Gastroesophageal sphincter (tissue), 4 donors: ENCODE results near the gene ZBTB12. TPM values are rescaled to one million over a fixed set of nuclear protein-coding genes. Genes with fewer than 3 reads are reported as not detected.
"Not testable (repeated sequence)": the region's sequence is repeated elsewhere in the genome, so short reads cannot be mapped to it uniquely, and the experiment has no call there.

Source experiments
- ATAC-seq: fragments of 150-250 bp; one replicate; pipeline ENCODE4 v1.9.1; 2016; ENCODE audit warnings: mild to moderate bottlenecking, moderate library complexity
- H3K27ac ChIP-seq, 4 donors: fragments of 200-600 bp; sonication (generic) in 3 of 4; 1 replicate in 3 of 4; 2 replicates in 1 of 4; pipeline ENCODE4 v1.5.1; 2016 to 2019
- H3K27me3 ChIP-seq: fragments of 200-600 bp; sonication (generic); one replicate; pipeline ENCODE4 v1.5.1; 2019
- H3K36me3 ChIP-seq, 2 donors: fragments of 200-600 bp; sonication (generic); one replicate each; pipeline ENCODE4 v1.5.1; 2019; ENCODE audit warnings: control low read depth in 1 of 2
- H3K4me1 ChIP-seq, 3 donors: fragments of 200-600 bp; sonication (generic); 1 replicate in 2 of 3; 2 replicates in 1 of 3; pipeline ENCODE4 v1.5.1; 2016 to 2019; ENCODE audit warnings: control low read depth in 2 of 3
- H3K4me3 ChIP-seq, 2 donors: fragments of 200-600 bp; sonication (generic); one replicate each; pipeline ENCODE4 v1.5.1; 2019; ENCODE audit warnings: mild to moderate bottlenecking in 1 of 2, moderate library complexity in 1 of 2
- H3K9me3 ChIP-seq, 3 donors: fragments of 200-600 bp; sonication (generic); one replicate each; pipeline ENCODE4 v1.5.1; 2017 to 2019; ENCODE audit warnings: control low read depth in 2 of 3
- CTCF ChIP-seq, 4 experiments: fragments of 200-600 bp in 2 of 4; fragments of 450-650 bp in 2 of 4; sonication (generic) in 1 of 4; IDR thresholded peaks; one replicate each; pipeline ENCODE4 v1.5.1; 2017 to 2019; ENCODE audit warnings: antibody characterized with exemption in 4 of 4, mild to moderate bottlenecking in 2 of 4, moderate library complexity in 2 of 4
- EP300 ChIP-seq: sonication (generic); formaldehyde crosslinking; IDR thresholded peaks from one replicate; pipeline ENCODE4 v1.6.1; 2017; ENCODE audit warnings: antibody characterized with exemption, mild to moderate bottlenecking
- POLR2A ChIP-seq, 2 donors: fragments of 450-650 bp; IDR thresholded peaks; one replicate each; pipeline ENCODE4 v1.6.1; 2017; ENCODE audit warnings: antibody characterized with exemption in 2 of 2, mild to moderate bottlenecking in 2 of 2, moderate library complexity in 1 of 2
- POLR2AphosphoS5 ChIP-seq: sonication (generic); formaldehyde crosslinking; IDR thresholded peaks from one replicate; pipeline ENCODE4 v1.6.1; 2017; ENCODE audit warnings: antibody characterized with exemption
- WGBS, 2 donors: methylation state at CpG; one replicate each; pipeline ENCODE4 v1.1.5; 2018; ENCODE audit warnings: low coverage in 1 of 2; 5-methylcytosine and 5-hydroxymethylcytosine counted together
- total RNA-seq, 4 donors: library from RNA; depleted of rRNA; stranded (reverse); fragments of >200 nt; gene quantifications; one replicate each; pipeline ENCODE4 v1.1.0, GENCODE V29; 2016

The ZBTB12 gene
- total RNA-seq, 4 donors from 2014 or later: 0.40 to 2.0 (median 0.86) TPM

DNA sequence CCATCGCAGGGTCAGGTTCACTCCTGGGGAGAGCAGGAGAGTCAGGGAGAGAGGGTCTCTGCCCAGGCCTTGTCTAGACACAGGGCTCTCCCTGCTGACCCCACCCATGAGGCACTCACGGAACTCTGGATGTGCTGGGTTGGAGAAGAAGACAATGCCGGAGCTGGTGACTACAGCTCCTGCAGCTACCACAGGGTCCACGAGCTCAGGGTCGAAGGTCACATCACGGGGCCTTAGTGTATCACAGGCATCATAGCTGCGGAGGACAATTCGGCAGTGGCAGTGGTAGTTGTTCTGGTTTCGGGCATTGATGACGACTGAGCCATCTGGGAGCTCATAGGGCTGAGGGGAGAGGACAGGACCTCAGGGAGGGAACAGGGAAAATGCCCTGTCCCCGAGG lies 42.0 kb downstream of the ZBTB12 start:
- H3K4me1 ChIP-seq: peaks cover 0 to 33% (median 6%) of the 10 kb centered on the region in 3 donors
- no peak for ATAC-seq
- WGBS, 2 donors: 65 to 83% methylated on average over 2 to 4 of the region's 11 CpGs
- peaks cover 0 to 48% of the 10 kb centered on the region in 2 donors for H3K36me3 ChIP-seq
- no peak overlapping the region for H3K27ac ChIP-seq
- no peak overlapping the region for H3K4me3 ChIP-seq
- TF ChIP-seq POLR2A (IDR thresholded peaks at IDR 0.05) (no peak), CTCF (IDR thresholded peaks at IDR 0.05) (no peak), POLR2AphosphoS5 (no peak)
- no peaks in the 10 kb centered on the region for H3K27me3 ChIP-seq
- no peaks in the 10 kb centered on the region for H3K9me3 ChIP-seq

GRCh38 chr6:31858707-31859106 lies 43.2 kb downstream of the ZBTB12 start:
- Histone ChIP-seq H3K4me3 (no peak overlapping the region), H3K9me3 (no peaks in the 10 kb centered on the region), H3K4me1 (peaks cover 0 to 23% (median 6%) of the 10 kb centered on the region in 3 donors), H3K27ac (no peak overlapping the region), H3K27me3 (no peaks in the 10 kb centered on the region), H3K36me3 (peaks cover 0 to 48% of the 10 kb centered on the region in 2 donors)
- WGBS, 2 donors: 82 to 86% methylated on average over 5 to 8 of the region's 8 CpGs
- ATAC-seq: no peak
- no peak for TF ChIP-seq CTCF (IDR thresholded peaks at IDR 0.05)
- no peak for TF ChIP-seq EP300

GRCh38 chr6:31857774-31858173 lies 44.1 kb downstream of the ZBTB12 start:
- H3K27ac ChIP-seq, ATAC-seq, H3K27me3 ChIP-seq, H3K9me3 ChIP-seq, H3K4me3 ChIP-seq: not testable (repeated sequence)
- Histone ChIP-seq H3K36me3 (peaks cover 0 to 48% of the 10 kb centered on the region in 2 donors), H3K4me1 (peaks cover 0 to 16% (median 6%) of the 10 kb centered on the region in 3 donors)
- WGBS, 2 donors: 81 to 88% methylated on average over 6 to 8 of the region's 8 CpGs

DNA sequence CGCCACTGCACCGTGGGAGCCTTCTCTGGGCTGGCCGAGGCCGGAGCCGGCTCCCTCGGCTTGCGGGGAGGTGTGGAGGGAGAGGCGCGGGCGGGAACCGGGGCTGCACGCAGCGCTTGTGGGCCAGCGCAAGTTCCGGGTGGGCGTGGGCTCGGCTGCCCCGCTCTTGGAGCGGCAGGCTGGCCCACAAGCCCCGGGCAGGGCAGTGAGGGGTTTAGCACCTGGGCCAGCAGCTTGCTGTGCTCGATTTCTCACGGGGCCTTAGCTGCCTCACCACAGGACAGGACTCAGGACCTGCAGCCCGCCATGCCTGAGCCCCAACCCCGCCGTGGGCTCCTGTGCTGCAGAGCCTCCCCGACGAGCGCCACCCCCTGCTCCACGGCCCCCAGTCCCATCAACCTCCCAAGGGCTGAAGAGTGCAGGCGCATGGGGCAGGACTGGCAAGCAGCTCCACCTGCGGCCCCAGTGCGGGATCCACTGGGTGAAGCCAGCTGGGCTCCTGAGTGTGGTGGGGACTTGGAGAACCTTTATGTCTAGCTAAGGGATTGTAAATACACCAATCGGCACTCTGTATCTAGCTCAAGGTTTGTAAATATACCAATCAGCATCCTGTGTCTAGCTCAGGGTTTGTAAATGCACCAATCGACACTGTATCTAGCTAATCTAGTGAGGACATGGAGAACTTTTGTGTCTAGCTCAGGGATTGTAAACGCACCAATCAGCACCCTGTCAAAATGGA lies 49.7 kb downstream of the ZBTB12 start:
- not testable (repeated sequence) for H3K27ac ChIP-seq, H3K4me3 ChIP-seq, H3K27me3 ChIP-seq, H3K9me3 ChIP-seq, ATAC-seq, H3K36me3 ChIP-seq, H3K4me1 ChIP-seq
- 92% methylated on average over 2 of the region's 35 CpGs; no CpG with 5 or more reads in 1 of the 2 donors for WGBS, 2 donors

- ATAC-seq: no peak
- TF ChIP-seq EP300 (no peak), CTCF (IDR thresholded peaks at IDR 0.05) (no peak), POLR2A (IDR thresholded peaks at IDR 0.05) (no peak), POLR2AphosphoS5 (no peak)
- H3K4me1 ChIP-seq: no peaks in the 10 kb centered on the region
- no peak overlapping the region for H3K27ac ChIP-seq
- H3K9me3 ChIP-seq: no peaks in the 10 kb centered on the region
- H3K36me3 ChIP-seq: no peaks in the 10 kb centered on the region
- no peak overlapping the region for H3K4me3 ChIP-seq
- H3K27me3 ChIP-seq: no peaks in the 10 kb centered on the region
- 59 to 80% methylated on average over 1 to 2 of the region's 2 CpGs for WGBS, 2 donors
Observed at GRCh38 chr6:31851485-31851832, 50.4 kb downstream of the ZBTB12 start.

DNA sequence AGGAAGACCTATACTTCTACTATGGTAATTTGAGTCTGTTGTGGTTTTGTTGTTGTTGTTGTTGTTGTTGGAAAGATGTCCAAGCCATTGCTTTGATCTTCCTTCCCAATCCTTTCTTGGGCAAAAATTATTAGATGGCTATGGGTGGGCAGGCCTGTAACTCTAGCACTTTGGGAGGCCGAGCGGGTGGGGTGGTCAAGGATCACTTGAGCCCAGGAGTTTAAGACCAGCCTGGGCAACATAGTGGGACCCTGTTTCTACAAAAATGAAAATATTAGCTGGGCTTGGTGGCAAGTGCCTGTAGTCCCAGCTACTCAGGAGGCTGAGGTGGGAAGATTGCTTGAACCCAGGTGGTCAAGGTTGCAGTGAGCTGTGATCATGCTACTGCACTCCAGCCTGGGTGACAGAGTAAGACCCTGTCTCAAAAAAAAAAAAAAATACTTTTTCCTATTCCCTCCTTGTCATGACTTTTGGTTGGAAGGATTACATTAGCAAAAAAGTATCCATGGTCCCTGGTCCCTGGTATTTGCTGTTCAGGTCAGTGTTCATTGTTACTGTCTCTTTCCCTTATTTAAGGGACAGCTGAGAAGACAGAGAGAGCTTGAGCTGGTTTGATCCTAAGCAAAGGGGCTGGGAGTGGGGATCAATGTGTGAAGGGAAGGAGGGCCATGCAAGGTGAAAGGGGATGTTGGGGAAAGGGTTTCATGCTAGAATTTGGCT lies 51.0 kb downstream of the ZBTB12 start:
- no peaks in the 10 kb centered on the region for H3K27me3 ChIP-seq
- H3K9me3 ChIP-seq: no peaks in the 10 kb centered on the region
- 100% methylated on average over 2 of the region's 2 CpGs; no CpG with 5 or more reads in 1 of the 2 donors for WGBS, 2 donors
- no peaks in the 10 kb centered on the region for H3K36me3 ChIP-seq
- no peak overlapping the region for H3K27ac ChIP-seq
- no peaks in the 10 kb centered on the region for H3K4me1 ChIP-seq
- TF ChIP-seq CTCF (IDR thresholded peaks at IDR 0.05) (no peak), POLR2A (IDR thresholded peaks at IDR 0.05) (no peak), POLR2AphosphoS5 (no peak), EP300 (no peak)
- ATAC-seq: no peak
- H3K4me3 ChIP-seq: no peak overlapping the region
